GM18868 (cell line): ENCODE data around the gene RCBTB2.
"Not testable (repeated sequence)": the region's sequence is repeated elsewhere in the genome, so short reads cannot be mapped to it uniquely, and the experiment has no call there.

Experiments
- ATAC-seq: cut with Tn5 transposase; IDR thresholded peaks from one replicate; pipeline ENCODE4 v1.9.1; 2021; ENCODE audit warnings: mild to moderate bottlenecking, moderate library complexity; ENCODE audit not compliant: unreplicated experiment

The RCBTB2 gene

DNA sequence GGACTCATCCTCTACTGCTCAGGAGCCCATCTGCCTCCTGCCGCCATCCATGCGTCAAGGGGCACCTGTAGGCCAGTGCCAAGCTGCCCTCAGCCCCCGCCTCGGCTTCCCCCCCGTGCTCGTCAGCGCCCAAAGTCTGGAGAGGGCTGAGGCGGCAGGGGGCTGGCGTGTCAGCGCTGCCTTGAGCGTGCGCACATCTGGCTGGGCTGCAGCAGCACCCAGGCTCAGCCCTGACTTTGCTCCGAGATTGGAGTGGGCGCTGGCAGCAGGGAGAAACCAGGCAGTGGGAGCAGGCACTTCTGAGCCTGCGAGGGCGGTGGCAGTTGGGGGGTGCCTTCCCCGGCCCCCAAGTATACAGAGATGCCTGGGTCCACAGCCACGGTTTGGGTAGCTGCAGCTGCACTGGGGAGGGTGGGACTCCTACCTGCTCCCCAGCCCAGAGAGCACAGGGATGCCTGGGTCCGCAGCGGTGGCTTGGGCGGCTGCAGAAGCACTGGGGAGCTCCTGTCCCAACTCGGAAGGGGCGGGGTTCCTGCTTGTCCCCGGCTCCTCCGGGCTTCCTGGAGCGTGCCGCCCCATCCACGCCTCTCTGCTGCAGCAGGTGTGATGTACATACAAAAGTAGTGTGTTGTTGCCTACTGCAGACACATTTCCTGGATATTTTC lies 75.2 kb downstream of the RCBTB2 start:
- no peak for ATAC-seq

DNA sequence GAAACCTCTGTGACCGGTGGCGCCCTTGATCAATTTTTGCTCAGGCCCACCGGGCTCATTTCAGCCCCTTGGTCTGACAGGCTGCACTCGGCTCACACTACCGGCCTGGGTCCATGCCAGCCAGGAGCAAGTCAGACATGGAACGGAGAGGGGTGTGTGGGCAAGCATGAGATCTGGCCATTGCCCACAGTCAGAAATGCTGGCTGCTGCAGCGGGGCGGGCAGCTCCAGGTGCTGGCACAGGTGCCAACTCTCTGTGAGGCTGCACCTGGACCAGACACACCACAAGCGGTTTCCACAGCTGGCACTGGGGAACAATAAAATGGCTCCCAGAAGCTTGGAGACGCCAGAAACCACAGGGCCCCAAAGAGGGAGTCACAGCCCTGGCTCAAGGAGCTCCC lies 76.3 kb downstream of the RCBTB2 start:
- ATAC-seq = no peak

DNA sequence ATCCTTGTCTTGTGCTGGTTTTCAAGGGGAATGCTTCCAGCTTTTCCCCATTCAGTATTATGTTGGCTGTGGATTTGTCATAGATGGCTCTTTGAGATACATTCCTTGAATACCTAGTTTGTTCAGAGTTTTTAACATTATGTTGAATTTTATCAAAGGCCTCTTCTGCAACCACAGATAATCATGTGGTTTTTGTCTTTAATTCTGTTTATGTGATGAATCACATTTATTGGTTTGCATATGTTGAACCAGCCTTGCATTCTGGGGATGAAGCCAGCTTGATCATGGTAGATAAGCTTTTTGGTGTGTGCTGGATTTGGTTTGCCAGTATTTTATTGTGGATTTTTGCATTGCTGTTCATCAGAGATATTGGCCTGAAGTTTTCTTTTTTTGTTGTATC lies 81.7 kb downstream of the RCBTB2 start:
- ATAC-seq = not testable (repeated sequence)

DNA sequence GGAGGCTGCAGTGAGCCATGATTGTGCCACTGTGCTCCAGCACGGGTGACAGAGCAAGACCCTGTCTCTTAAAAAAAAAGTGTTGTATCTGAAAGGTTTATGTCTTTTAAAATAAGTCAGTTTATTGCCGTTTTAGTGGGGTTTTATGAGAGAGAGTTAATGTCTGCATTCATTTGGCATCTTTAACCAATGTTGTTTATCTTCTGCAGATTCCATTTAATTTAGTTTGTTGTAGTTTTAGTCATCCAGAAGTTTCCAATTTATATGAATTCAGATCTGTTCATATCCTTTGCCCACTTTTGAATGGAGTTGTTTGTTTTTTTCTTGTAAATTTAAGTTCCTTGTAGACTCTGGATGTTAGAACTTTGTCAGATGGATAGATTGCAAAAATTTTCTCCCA lies 83.2 kb downstream of the RCBTB2 start:
- ATAC-seq = no peak

DNA sequence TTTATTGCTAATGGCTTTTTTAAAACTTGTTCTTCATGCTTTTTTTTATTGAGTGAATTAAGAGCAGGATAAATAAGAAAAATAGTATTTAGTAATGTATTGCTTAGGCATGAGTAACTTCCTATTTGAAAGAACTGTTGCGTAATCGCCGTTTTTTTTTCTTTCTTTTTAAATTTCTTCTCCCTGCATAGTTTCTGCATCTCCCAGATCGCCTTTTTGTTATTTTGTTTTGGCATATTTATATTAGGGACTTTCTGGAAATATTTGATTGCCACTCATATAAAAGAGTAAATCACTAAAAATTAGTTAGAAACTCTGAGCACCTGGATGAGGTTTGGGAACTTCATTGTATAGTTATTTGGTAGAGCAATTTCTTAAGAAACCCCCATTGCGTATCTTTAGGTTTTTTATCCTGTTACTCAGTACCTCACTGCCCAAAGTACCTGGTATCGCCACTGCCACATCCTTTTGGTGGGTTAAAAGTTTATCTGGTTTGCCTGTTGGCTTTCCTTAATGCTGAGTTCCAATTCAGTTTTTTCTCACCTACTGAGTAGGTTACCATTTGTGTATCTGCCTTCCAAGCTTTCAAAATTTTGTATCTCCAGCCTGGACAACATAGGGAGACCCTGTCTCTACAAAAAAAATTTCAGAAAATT lies 83.8 kb downstream of the RCBTB2 start:
- no peak for ATAC-seq

DNA sequence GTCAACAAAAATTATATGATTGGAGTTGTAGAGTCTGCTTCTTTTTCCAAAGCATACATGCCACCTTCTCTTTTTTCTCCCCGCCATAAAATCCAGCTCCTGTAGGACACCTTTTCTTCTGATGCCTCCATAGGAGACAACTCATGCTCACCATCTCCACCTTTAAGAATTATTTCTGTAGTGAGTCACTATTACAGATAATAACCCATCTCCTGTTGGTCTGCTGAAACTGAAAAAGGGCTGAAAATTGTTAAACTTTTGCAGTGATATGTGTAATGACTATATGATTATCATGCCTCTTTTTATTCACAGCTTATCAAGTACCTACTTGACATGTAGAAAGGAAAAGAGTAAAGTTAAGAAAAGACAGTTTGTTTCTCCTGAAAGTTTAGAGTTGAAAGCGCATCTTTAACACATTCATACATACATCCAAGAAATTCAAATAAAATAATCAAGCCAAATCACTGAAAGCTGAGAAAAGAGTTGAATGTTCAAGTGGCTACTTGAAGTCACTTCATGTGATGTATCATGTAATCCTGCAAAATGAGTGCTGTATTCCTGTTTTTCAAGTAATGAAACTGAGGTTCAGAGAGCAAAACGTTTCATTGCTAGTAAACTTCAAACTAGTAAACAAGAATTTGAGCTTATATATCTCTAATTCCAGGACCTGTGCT lies 84.5 kb downstream of the RCBTB2 start:
- ATAC-seq = no peak

DNA sequence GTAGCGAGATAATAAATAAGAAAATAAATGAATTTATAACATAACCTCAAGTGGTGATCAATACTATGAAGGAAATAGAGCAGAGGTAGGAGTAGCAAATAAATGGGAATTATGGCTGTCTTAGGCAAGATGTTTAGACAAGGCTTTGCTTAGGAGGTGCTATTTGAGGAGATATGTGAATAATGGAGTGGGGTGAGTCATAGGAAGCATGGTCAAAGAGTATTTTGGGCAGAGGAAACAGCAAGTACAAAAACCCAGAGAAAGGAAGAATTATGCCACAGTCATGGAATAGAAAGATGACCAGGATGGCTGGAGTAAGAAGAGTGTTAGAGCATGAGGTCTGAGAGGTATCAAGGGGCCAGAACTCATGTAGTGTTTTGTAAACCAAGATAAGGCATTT lies 86.4 kb downstream of the RCBTB2 start:
- no peak for ATAC-seq

DNA sequence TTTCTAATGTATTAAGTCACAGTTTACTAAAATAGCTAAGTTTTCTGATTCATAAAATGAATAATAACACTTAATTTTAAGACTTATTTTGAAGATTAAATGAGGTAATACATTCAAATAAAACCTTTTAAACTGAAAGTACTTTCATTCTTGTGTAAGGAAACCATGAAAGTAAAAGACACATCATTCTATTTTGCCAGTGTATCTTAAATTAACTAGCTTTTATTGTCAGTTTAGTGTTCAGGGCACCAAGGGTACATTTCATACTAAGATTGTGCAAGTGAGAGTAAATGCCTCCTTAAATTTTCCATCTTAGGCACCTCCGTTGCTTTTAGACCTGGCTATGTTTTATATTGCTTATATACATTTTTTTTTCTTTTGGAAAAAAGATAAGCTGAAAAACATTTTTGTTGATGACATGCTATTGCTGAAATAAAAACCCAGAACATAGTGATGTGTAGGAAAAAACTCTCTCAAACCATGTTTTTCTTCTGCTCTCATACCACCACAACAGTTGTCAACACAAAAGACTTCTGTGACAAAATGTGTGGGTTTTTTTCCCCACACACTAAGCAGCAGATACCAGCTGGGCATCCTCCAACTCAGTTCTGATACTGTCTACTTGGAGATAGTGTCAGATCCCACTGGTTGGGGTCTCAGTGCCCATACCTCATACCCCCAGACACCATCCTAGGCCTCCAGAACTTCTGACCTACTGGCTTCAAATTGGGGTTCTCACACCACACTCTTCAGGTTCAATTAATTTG lies 89.3 kb downstream of the RCBTB2 start:
- no peak for ATAC-seq
